Measurements from ENCODE around the gene MT4.

- TF ChIP-seq, protein P1, sequence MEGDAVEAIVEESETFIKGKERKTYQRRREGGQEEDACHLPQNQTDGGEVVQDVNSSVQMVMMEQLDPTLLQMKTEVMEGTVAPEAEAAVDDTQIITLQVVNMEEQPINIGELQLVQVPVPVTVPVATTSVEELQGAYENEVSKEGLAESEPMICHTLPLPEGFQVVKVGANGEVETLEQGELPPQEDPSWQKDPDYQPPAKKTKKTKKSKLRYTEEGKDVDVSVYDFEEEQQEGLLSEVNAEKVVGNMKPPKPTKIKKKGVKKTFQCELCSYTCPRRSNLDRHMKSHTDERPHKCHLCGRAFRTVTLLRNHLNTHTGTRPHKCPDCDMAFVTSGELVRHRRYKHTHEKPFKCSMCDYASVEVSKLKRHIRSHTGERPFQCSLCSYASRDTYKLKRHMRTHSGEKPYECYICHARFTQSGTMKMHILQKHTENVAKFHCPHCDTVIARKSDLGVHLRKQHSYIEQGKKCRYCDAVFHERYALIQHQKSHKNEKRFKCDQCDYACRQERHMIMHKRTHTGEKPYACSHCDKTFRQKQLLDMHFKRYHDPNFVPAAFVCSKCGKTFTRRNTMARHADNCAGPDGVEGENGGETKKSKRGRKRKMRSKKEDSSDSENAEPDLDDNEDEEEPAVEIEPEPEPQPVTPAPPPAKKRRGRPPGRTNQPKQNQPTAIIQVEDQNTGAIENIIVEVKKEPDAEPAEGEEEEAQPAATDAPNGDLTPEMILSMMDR (IDR thresholded peaks at IDR 0.05): no peak
- no peak for TF ChIP-seq POLR2A (IDR thresholded peaks at IDR 0.05)
These were observed 4.4 kb upstream of the MT4 start for GRCh38 chr16:56560447-56560846.
